Esophagus (tissue), 2 donors: ENCODE data around the gene REG1A. TPM values are rescaled to one million over a fixed set of nuclear protein-coding genes. Genes with fewer than 3 reads are reported as not detected.

Source experiments
- H3K27ac ChIP-seq, 2 donors: one replicate each; pipeline ENCODE4 v1.5.1; 2013; ENCODE audit warnings: low read depth in 2 of 2, mild to moderate bottlenecking in 2 of 2, inconsistent platforms in 1 of 2, low read length in 1 of 2, moderate library complexity in 1 of 2
- H3K27me3 ChIP-seq, 2 donors: one replicate each; pipeline ENCODE4 v1.6.1; 2013; ENCODE audit warnings: low read length in 2 of 2, control low read depth in 1 of 2, mild to moderate bottlenecking in 1 of 2; ENCODE audit not compliant: insufficient read depth in 2 of 2, control insufficient read depth in 1 of 2
- H3K36me3 ChIP-seq, 2 donors: one replicate each; pipeline ENCODE4 v1.6.1; 2013; ENCODE audit warnings: low read length in 1 of 2; ENCODE audit not compliant: control insufficient read depth in 2 of 2, insufficient read depth in 2 of 2
- H3K4me1 ChIP-seq, 2 donors: one replicate each; pipeline ENCODE4 v1.6.1; 2013; ENCODE audit warnings: low read length in 1 of 2; ENCODE audit not compliant: control insufficient read depth in 2 of 2, insufficient read depth in 2 of 2
- H3K4me3 ChIP-seq, 2 donors: one replicate each; pipeline ENCODE4 v1.5.1; 2013; ENCODE audit warnings: low read length in 2 of 2, mild to moderate bottlenecking in 2 of 2, low read depth in 1 of 2, moderate library complexity in 1 of 2
- H3K9me3 ChIP-seq, 2 donors: one replicate each; pipeline ENCODE4 v1.6.1; 2013; ENCODE audit warnings: mild to moderate bottlenecking in 2 of 2, low read depth in 1 of 2, low read length in 1 of 2, moderate library complexity in 1 of 2; ENCODE audit not compliant: control insufficient read depth in 2 of 2, insufficient read depth in 1 of 2
- WGBS, 2 donors: extraction: QIAGEN DNeasy Blood & Tissue Kit; methylation state at CpG; one replicate each; pipeline ENCODE4 v1.1.7; 2013; 5-methylcytosine and 5-hydroxymethylcytosine counted together
- polyA plus RNA-seq, 2 donors: library from polyadenylated mRNA; stranded (reverse); fragments of 200-250 nt; gene quantifications; one replicate each; pipeline ENCODE4 v1.2.3, GENCODE V29; 2013
- donor health status: healthy with polysubstance abuse.
- donor health status: Bipolar disorder and iron deficiency.

REG1A gene
- polyA plus RNA-seq, 2 donors, result 1.00 to 8.0 TPM

- WGBS, 2 donors, result 67 to 72% methylated on average over 2 of the region's 2 CpGs
- Histone ChIP-seq H3K27ac (no peak overlapping the region), H3K4me1 (no peaks in the 10 kb centered on the region), H3K36me3 (no peaks in the 10 kb centered on the region), H3K4me3 (no peak overlapping the region), H3K27me3 (no peaks in the 10 kb centered on the region), H3K9me3 (peaks cover 6 to 18% of the 10 kb centered on the region in 2 donors)
Observed at GRCh38 chr2:79159030-79159429, 38.7 kb downstream of the REG1A start.

- Histone ChIP-seq H3K27me3 (no peaks in the 10 kb centered on the region), H3K36me3 (no peaks in the 10 kb centered on the region), H3K9me3 (peaks cover 6 to 15% of the 10 kb centered on the region in 2 donors), H3K4me1 (no peaks in the 10 kb centered on the region), H3K27ac (no peak within 1 kb of the TSS), H3K4me3 (no peak within 1 kb of the TSS)
Observed at GRCh38 chr2:79159653-79160052, 39.4 kb downstream of the REG1A start, which contains the start of gene REG3A. Gene REG3A (minus strand): TSS chr2:79159753. CDS start chr2:79159405, 348 bp downstream.

GRCh38 chr2:79162132-79162531, 41.8 kb downstream of the REG1A start:
- H3K4me3 ChIP-seq, result no peak overlapping the region
- H3K9me3 ChIP-seq, result peaks cover 4 to 6% of the 10 kb centered on the region in 2 donors
- H3K4me1 ChIP-seq, result no peaks in the 10 kb centered on the region
- H3K27me3 ChIP-seq, result no peaks in the 10 kb centered on the region
- no peaks in the 10 kb centered on the region for H3K36me3 ChIP-seq
- 30 to 51% methylated on average over 2 of the region's 2 CpGs for WGBS, 2 donors
- H3K27ac ChIP-seq, result no peak overlapping the region

- H3K36me3 ChIP-seq, result no peaks in the 10 kb centered on the region
- no peaks in the 10 kb centered on the region for H3K4me1 ChIP-seq
- no peak overlapping the region for H3K27ac ChIP-seq
- H3K27me3 ChIP-seq, result no peaks in the 10 kb centered on the region
- no peak overlapping the region for H3K4me3 ChIP-seq
- peaks cover 2 to 4% of the 10 kb centered on the region in 2 donors for H3K9me3 ChIP-seq
- 76 to 95% methylated on average over 1 of the region's 1 CpG for WGBS, 2 donors
Observed at GRCh38 chr2:79162801-79163200, 42.5 kb downstream of the REG1A start.

GRCh38 chr2:79171348-79171958, 51.2 kb downstream of the REG1A start:
- WGBS, 2 donors, result 68 to 71% methylated on average over 2 of the region's 2 CpGs
- Histone ChIP-seq H3K27ac (no peak overlapping the region), H3K9me3 (peaks cover 0 to 8% of the 10 kb centered on the region in 2 donors), H3K4me1 (no peaks in the 10 kb centered on the region), H3K4me3 (no peak overlapping the region), H3K27me3 (no peaks in the 10 kb centered on the region), H3K36me3 (no peaks in the 10 kb centered on the region)

Other genes with a start within 250 kb of the REG1A start
- gene REG3G, start 94.8 kb upstream of the REG1A start, polyA plus RNA-seq, result not detected
- gene REG1B, start 32.5 kb upstream of the REG1A start, polyA plus RNA-seq, result 1 to 10 TPM in 1 of 2 donors, under 1 TPM in 1; 0.34 to 1.8 TPM
- 1 to 10 TPM in 1 of 2 donors, not detected in 1; 1.5 TPM for gene REG3A, start 39.3 kb downstream of the REG1A start, polyA plus RNA-seq